Natural killer cell (primary cell): Measurements from ENCODE around the gene R3HDM1. TPM values are rescaled to one million over a fixed set of nuclear protein-coding genes. Genes with fewer than 3 reads are reported as not detected.

Experiments
- ATAC-seq, 3 donors: fragments of 150-1000 bp in 2 of 3; fragments of 200-7000 bp in 1 of 3; cut with Tn5 transposase; 1 replicate in 1 of 3; 2 replicates in 2 of 3; pipeline ENCODE4 v1.10.0; 2021; ENCODE audit warnings: mild to moderate bottlenecking in 2 of 3, moderate library complexity in 2 of 3
- DNase-seq, 2 donors: peaks; one replicate each; pipeline versions ENCODE4 v3.0.0 to v3.0.0-alpha.2; 2013 to 2021; ENCODE audit warnings: mixed read lengths in 1 of 2
- H3K27ac ChIP-seq: one replicate; pipeline ENCODE4 v1.5.1; 2013; ENCODE audit warnings: mild to moderate bottlenecking, low read length
- H3K27me3 ChIP-seq: one replicate; pipeline ENCODE4 v1.6.1; 2013; ENCODE audit warnings: low read length; ENCODE audit not compliant: control insufficient read depth, insufficient read depth
- H3K36me3 ChIP-seq: one replicate; pipeline ENCODE4 v1.6.1; 2013; ENCODE audit warnings: low read length; ENCODE audit not compliant: control insufficient read depth, insufficient read depth
- H3K4me1 ChIP-seq: one replicate; pipeline ENCODE4 v1.6.1; 2013; ENCODE audit warnings: low read length; ENCODE audit not compliant: control insufficient read depth, insufficient read depth
- H3K4me3 ChIP-seq: one replicate; pipeline ENCODE4 v1.5.1; 2013; ENCODE audit warnings: low read length
- H3K9me3 ChIP-seq: one replicate; pipeline ENCODE4 v1.6.1; 2013; ENCODE audit warnings: low read length; ENCODE audit not compliant: control insufficient read depth, insufficient read depth
- H3K27ac Mint-ChIP-seq, 2 donors: one replicate each; pipeline ENCODE4 v1.8.0; 2022; ENCODE audit warnings: mild to moderate bottlenecking in 2 of 2, mixed read lengths in 2 of 2, moderate library complexity in 1 of 2
- H3K27me3 Mint-ChIP-seq, 2 donors: one replicate each; pipeline ENCODE4 v1.8.0; 2022; ENCODE audit warnings: low read depth in 2 of 2, mixed read lengths in 2 of 2
- H3K36me3 Mint-ChIP-seq: one replicate; pipeline ENCODE4 v1.8.0; 2022; ENCODE audit warnings: mixed read lengths
- H3K4me1 Mint-ChIP-seq, 2 donors: one replicate each; pipeline ENCODE4 v1.8.0; 2022; ENCODE audit warnings: mixed read lengths in 2 of 2
- H3K4me3 Mint-ChIP-seq: one replicate; pipeline ENCODE4 v1.8.0; 2022; ENCODE audit warnings: mild to moderate bottlenecking, moderate library complexity, mixed read lengths
- H3K9me3 Mint-ChIP-seq, 2 donors: one replicate each; pipeline ENCODE4 v1.8.0; 2022; ENCODE audit warnings: mixed read lengths in 2 of 2
- WGBS: methylation state at CpG from one replicate; pipeline ENCODE4 v1.1.7; 2013; ENCODE audit warnings: missing lambda C conversion rate; ENCODE audit not compliant: insufficient coverage; 5-methylcytosine and 5-hydroxymethylcytosine counted together
- intact Hi-C: fragments of 100-400 bp; cut with micrococcal nuclease; formaldehyde crosslinking; loops from one replicate; pipeline ENCODE4 v1.14.2; 2022
- total RNA-seq, 4 donors: library from RNA; stranded (reverse); fragments of 120-200 nt in 1 of 4; gene quantifications; one replicate each; pipeline versions ENCODE4 v1.2.3 to v1.2.4, GENCODE V29; 2013 to 2022
- TF ChIP-seq, protein P1 (sequence below): fragments of 200-600 bp; IDR thresholded peaks from one replicate; pipeline ENCODE4 v1.8.0; 2022; ENCODE audit warnings: antibody characterized with exemption

The R3HDM1 gene
- total RNA-seq, 3 donors from 2014 or later (not counting 1 experiment from before 2014, with no cell fraction given), result 34.9 to 48.6 (median 39.7) TPM

DNA sequence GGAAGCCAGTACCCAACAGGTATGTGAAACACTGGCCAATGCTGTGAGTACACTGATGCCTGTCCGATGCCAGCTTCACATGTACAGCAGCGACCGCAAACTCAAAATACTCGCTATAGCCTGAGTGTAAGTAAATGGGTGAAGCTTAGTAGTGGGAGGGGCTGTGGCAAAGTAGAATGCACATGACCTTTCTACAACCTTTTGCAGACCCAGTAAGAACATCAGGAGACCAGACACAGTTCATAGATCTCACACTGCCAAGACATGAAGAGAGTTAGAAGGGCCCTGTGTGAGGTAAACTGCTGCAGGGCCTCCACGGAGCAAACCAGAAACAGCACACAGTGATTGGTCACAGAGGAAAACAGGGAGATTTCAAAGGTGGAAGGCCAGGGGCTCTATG lies 201.3 kb downstream of the R3HDM1 start:
- no peak overlapping the region for H3K27ac Mint-ChIP-seq
- H3K4me3 Mint-ChIP-seq, result no peak overlapping the region
- ATAC-seq, result no peak
- TF ChIP-seq, protein P1, sequence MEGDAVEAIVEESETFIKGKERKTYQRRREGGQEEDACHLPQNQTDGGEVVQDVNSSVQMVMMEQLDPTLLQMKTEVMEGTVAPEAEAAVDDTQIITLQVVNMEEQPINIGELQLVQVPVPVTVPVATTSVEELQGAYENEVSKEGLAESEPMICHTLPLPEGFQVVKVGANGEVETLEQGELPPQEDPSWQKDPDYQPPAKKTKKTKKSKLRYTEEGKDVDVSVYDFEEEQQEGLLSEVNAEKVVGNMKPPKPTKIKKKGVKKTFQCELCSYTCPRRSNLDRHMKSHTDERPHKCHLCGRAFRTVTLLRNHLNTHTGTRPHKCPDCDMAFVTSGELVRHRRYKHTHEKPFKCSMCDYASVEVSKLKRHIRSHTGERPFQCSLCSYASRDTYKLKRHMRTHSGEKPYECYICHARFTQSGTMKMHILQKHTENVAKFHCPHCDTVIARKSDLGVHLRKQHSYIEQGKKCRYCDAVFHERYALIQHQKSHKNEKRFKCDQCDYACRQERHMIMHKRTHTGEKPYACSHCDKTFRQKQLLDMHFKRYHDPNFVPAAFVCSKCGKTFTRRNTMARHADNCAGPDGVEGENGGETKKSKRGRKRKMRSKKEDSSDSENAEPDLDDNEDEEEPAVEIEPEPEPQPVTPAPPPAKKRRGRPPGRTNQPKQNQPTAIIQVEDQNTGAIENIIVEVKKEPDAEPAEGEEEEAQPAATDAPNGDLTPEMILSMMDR, result no peak
- no peaks in the 10 kb centered on the region for H3K36me3 Mint-ChIP-seq
- no peak for DNase-seq
- 96% methylated on average over 5 of the region's 5 CpGs for WGBS
- intact Hi-C loops, result no loop called here
- no peaks in the 10 kb centered on the region for H3K4me1 Mint-ChIP-seq
- H3K27me3 Mint-ChIP-seq, result peaks cover 0 to 2% of the 10 kb centered on the region in 2 donors
- H3K27ac ChIP-seq, result no peak overlapping the region
- H3K36me3 ChIP-seq, result no peaks in the 10 kb centered on the region
- no peaks in the 10 kb centered on the region for H3K4me1 ChIP-seq
- H3K27me3 ChIP-seq, result no peaks in the 10 kb centered on the region
- no peak overlapping the region for H3K4me3 ChIP-seq
- H3K9me3 ChIP-seq, result no peaks in the 10 kb centered on the region
- no peaks in the 10 kb centered on the region for H3K9me3 Mint-ChIP-seq

DNA sequence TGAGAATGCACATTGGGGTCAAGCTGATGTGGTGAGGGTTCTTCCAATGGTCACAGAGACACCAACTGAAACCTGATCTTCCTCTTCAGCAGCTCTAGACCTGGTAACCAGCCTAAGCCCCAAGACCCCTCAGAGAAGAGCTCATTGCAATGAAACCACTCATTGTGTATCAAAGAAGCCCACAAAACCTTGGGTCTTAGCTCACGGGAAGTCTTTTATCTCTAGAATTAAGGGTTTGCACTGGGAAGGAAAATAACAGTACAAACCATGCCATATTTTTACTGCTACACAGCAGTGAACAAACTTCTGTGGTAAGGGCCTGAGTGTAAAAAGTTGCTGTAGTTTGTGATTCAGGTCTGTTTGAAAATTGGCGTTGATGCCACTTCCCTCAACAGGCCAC lies 201.8 kb downstream of the R3HDM1 start:
- H3K36me3 ChIP-seq, result no peaks in the 10 kb centered on the region
- ATAC-seq, result no peak
- H3K27me3 ChIP-seq, result no peaks in the 10 kb centered on the region
- no peaks in the 10 kb centered on the region for H3K4me1 Mint-ChIP-seq
- no peak for DNase-seq
- TF ChIP-seq, protein P1, result no peak
- H3K9me3 ChIP-seq, result no peaks in the 10 kb centered on the region
- no peak overlapping the region for H3K4me3 ChIP-seq
- H3K27ac Mint-ChIP-seq, result no peak overlapping the region
- H3K27ac ChIP-seq, result no peak overlapping the region
- intact Hi-C loops, result no loop called here
- WGBS, result 65% methylated on average over 2 of the region's 2 CpGs
- H3K4me1 ChIP-seq, result no peaks in the 10 kb centered on the region
- no peaks in the 10 kb centered on the region for H3K9me3 Mint-ChIP-seq
- H3K27me3 Mint-ChIP-seq, result peaks cover 0 to 2% of the 10 kb centered on the region in 2 donors
- H3K36me3 Mint-ChIP-seq, result no peaks in the 10 kb centered on the region
- no peak overlapping the region for H3K4me3 Mint-ChIP-seq

DNA sequence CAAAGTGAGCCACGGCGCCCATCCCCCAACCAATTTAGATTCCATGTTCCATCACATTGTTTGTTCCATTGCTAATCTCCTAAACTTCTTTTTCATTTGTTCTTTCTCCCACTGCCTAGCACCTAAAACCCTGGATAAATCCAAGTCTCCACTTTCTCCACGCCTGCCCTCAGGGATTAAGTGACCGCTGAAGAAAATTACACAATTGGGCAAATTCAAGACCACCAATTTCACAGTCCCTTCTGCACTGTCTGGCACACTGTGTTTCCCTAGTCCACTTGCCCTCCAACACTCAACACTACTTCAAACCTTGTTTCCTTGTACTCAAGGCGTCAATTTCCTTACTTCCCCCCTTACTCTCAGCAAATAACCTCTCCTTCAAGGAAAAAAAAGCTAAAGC lies 205.3 kb downstream of the R3HDM1 start:
- 92% methylated on average over 5 of the region's 5 CpGs for WGBS
- peaks cover 5% of the 10 kb centered on the region in 2 donors for H3K4me1 Mint-ChIP-seq
- no peaks in the 10 kb centered on the region for H3K36me3 ChIP-seq
- ATAC-seq (no peak), DNase-seq (no peak)
- no peak overlapping the region for H3K27ac Mint-ChIP-seq
- TF ChIP-seq, protein P1, result no peak
- no peaks in the 10 kb centered on the region for H3K4me1 ChIP-seq
- H3K27me3 ChIP-seq, result no peaks in the 10 kb centered on the region
- H3K36me3 Mint-ChIP-seq, result no peaks in the 10 kb centered on the region
- no peaks in the 10 kb centered on the region for H3K9me3 Mint-ChIP-seq
- intact Hi-C loops, result no loop called here
- H3K9me3 ChIP-seq, result no peaks in the 10 kb centered on the region
- H3K4me3 Mint-ChIP-seq, result no peak overlapping the region
- peaks cover 0 to 2% of the 10 kb centered on the region in 2 donors for H3K27me3 Mint-ChIP-seq
- no peak overlapping the region for H3K4me3 ChIP-seq
- no peak overlapping the region for H3K27ac ChIP-seq

DNA sequence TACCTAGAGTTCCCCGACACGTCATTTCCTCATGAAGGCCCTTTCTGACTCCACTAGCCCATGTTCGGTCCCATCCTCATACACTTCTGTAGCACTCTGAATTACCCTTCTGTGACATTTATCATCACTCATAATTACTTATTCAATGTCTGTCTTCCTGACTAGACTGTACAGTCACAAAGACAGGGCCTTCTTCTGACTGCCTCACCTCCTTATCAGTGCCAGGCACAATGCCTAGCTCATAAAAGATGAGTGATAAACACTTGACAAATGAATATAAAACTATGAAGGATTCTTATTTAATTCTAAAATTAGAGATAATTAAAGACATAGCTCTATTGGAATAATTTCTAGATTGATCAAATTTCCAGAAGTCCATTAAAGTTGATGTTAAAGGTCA lies 208.9 kb downstream of the R3HDM1 start:
- Mint-ChIP-seq H3K4me1 (peaks cover 26 to 31% of the 10 kb centered on the region in 2 donors), H3K27me3 (no peaks in the 10 kb centered on the region), H3K27ac (no peak overlapping the region), H3K36me3 (no peaks in the 10 kb centered on the region), H3K4me3 (no peak overlapping the region), H3K9me3 (no peaks in the 10 kb centered on the region)
- H3K4me3 ChIP-seq, result no peak overlapping the region
- TF ChIP-seq, protein P1, result no peak
- intact Hi-C loops, result loop anchor here (5.0 kb wide), 1 partner anchor 377 kb away; the partner anchor contains the start of gene CXCR4
- H3K27ac ChIP-seq, result no peak overlapping the region
- 95% methylated on average over 3 of the region's 3 CpGs for WGBS
- no peaks in the 10 kb centered on the region for H3K27me3 ChIP-seq
- H3K4me1 ChIP-seq, result no peaks in the 10 kb centered on the region
- H3K36me3 ChIP-seq, result no peaks in the 10 kb centered on the region
- ATAC-seq (no peak), DNase-seq (no peak)
- no peaks in the 10 kb centered on the region for H3K9me3 ChIP-seq
